NAMALWA (cell line): ENCODE measurements around the gene HPS4.
"Not testable (repeated sequence)": the region's sequence is repeated elsewhere in the genome, so short reads cannot be mapped to it uniquely, and the experiment has no call there.

Source experiments
- DNase-seq: peaks from one replicate; pipeline ENCODE4 v3.0.0-alpha.2; 2015; ENCODE audit warnings: low spot score

Gene HPS4

DNA sequence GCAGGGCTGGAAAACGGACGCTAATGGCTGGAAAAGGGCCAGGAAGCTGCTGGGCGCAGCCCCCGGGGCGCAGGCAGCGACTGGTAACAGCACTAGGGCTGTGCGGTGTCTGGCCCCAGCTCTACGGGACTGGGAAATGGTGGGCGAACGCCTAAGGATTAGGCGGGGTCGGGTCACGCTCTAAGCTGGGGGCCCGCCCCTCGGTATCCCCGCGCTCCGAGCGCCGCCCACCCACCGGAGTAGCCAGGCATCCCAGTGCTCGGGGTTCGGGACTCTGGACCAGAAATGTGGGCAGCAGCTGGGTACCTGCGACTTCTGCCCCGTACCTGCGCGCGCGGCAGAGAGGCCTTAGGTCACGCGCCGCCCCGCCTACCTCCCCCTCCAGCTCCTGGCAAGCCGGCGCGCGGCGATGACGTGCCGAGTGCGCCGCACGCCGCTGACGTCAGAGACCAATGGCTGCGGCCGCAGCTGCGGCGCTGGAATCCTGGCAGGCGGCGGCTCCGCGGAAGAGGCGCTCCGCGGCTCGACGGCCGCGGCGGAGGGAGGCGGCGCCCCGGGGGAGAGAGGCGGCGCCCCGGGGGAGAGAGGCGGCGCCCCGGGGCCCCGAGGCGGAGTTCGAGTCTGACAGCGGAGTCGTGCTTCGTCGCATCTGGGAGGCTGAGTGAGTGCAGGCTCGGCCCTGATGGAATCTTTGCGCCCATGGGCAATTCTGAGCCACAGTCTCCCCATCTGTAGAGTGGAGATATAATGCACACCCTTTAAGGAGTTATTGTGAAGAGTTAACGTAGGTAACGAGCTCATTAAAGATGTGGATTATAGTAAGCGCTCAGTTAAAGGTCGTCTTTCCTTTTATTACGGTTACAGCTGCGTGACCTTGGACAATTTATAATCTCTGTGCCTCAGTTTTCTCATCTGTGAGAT, at the start of gene HPS4, which contains the start of gene SRRD:
Gene HPS4 (minus strand): TSS at position 345 of the 921 bp plus-strand sequence. CDS start 2,021 bp downstream, outside the sequence.
Gene SRRD (plus strand): TSS at position 439 of the 921 bp plus-strand sequence. CDS start 14 bp downstream, at position 453.
- peak; percentile 93 for DNase-seq

- DNase-seq: no peak
These were observed 45.8 kb upstream of the HPS4 start for GRCh38 chr22:26529345-26529744.

- not testable (repeated sequence) for DNase-seq
These were observed 44.9 kb upstream of the HPS4 start for GRCh38 chr22:26528518-26528917.

DNA sequence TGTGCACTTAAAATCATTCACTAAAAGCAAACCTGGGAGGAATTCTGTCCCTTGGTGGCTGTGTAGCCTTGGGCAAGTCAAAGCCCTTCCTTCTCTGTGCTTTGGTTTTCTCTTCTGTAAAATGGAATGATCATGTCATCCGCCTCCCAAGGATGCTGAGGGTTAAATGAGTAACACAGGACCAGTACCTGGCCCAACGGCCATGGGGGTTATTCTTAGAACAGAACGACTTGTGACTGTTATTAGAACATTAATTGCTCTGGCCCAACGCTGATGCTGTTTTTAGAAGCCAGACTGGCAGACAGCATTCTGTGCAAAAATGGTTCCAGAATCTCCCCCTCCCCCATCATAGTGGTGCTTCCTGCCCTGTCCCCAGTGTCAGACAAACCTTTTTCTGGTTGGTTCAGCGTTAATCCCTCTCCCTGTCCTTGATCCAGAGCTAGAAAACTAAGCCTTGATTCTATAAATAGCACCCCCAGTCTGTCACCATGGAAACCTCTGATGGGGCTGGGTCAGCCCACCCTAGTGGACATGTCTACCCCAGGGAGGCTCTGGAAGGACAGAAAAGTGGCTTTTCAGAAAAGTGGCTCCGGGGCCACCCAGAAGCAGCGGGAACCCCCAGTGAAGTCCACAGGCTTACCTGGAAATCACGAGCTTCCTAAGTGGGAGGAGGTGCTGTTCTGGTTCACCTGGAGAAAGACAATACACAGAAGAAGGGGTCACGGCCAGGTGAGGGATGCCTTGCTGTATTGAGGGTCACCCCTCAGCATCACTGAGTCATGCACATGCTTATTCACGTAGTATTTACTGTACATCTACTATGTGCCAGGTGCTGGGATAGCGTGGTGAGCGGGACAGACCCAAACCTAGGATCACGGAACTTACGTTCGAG, 44.2 kb upstream of the HPS4 start:
- no peak for DNase-seq

DNA sequence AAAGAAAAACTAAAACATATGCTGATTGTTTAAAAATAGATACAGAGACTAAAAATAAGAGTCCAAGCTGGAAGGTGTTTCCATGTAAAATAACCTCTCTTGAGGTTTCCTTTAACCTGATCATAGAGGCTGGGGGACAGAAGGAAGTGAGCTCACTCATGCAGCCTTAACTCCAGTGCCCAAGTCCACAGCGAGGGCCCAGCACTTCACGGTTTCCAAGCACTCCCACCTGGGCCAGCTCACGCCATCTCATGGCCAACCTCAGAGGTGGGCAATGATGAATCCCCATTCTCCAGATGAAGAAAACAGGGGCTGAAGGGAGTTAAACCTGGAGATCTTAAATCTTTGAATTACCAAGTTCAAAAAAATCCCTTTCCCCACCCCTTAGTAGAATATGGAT, 43.6 kb upstream of the HPS4 start:
- no peak for DNase-seq

DNA sequence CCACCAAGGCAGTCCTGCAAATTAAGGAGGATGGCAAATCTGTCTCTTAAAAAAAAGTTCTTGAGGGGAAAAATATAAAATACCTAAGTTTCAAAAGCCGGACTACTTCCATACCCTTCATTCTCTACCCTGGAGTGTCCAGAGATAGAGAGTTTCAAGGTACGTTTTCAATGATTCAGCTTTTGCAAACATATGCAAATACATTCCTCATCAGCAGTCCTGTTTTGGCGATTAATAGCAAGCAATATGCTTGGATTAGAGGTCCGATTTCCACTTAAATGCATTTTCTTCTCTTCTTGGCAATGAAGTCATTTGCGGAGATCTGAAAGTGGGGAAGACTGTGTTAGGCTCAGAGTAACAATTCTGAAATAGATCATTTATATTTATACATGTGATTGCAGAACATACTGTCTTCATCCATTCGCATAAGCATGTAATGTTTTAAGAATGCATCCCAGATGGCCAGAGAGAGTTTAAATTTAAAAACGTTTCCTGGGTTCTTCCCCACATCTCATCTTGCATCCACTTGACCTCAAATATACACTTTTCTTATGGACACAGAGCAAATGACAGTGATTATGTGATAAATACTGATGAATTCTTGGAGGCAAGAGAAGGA, 42.5 kb upstream of the HPS4 start:
- DNase-seq: no peak

DNA sequence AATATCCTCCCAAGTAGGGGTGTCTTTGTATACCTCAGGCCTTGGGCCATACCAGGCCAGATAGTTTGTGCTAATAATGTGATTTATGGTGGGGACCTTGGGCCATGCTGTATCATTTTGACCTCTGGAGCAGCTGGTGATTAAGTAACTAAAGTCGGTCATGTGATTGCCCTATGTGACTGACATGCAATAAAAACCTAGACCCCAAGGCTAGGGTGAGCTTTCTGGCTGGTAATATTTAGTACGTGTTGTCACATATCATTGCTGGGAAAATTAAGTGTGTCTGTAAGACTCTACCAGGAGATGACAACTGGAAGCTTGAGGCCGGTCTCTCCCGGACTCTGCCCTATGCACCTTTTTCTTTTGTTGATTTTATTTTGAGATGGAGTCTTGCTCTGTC, 41.3 kb upstream of the HPS4 start:
- DNase-seq: no peak

GRCh38 chr22:26522592-26522991, 39.0 kb upstream of the HPS4 start:
- DNase-seq: no peak

DNA sequence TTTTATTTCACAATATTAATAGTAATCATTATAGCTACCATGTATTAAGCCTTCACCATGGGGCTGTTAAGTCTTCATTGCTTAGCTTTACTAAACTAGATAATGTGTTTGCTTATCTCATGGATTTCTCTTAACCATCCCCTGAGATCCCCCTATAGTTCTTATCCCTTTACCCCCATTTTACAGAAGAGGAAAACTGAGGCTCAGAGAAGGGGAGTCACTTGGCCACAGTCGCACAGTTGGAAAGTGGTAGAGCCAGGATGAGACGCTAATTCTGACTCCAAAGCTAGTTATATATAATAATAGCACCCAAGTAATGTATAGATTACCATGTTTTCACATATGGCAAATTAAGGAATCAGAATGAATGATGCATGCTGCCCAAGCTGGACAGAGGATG, 38.4 kb upstream of the HPS4 start:
- DNase-seq: no peak

DNA sequence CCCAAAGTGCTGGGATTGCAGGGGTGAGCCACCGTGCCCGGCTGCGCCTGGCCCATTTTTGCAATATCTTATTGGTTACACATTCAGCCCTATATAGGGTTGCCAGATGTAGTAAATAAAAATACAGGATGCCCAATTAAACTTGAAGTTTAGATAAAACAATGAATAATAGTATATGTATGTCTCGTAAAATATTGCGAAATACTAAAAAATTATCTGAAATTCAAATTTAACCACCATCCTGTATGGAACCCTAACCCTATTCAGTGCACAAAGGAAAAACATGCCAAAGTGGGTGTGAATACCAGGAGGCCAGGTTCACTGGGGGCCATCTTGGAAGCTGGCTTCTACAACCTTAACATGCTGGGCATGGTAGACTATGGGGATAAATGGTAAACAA, 33.8 kb upstream of the HPS4 start:
- DNase-seq: no peak

DNA sequence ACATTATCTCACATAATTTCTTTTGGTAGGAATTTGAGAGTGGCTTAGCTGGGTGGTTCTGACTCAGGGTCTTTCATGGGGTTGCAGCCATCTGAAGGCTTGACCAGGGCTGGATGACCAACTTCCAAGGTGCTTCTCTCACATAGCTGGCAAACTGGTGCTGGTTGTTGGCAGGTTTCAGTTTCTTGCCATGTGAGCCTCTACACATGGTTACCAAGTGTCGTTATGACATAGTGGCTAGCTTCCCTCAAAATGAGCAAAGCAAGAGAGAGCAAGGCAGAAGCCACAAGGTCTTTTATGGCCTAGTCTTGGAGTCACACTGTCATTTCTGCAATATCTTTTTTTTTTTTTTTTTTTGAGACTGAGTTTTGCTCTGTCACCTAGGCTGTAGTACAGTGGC, 32.9 kb upstream of the HPS4 start:
- DNase-seq: peak; percentile 25

DNA sequence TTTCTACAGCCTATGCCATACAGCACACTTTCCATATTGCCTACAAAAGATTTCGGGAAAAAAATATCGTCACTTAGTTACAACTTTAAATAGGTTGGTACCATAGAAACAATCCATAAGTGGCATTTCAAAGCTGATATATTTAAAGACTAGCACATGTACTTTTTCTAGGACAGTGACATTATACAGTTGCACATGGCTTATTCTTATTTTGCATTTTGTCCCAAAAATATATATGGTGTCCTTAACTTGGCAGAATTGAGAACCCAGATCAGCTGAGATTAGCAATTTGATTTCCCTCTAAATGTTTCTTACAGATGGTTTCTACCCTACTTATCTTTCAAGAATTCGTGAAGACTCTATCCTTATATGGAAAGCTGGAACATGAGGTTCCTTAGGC, 32.3 kb upstream of the HPS4 start:
- no peak for DNase-seq

DNA sequence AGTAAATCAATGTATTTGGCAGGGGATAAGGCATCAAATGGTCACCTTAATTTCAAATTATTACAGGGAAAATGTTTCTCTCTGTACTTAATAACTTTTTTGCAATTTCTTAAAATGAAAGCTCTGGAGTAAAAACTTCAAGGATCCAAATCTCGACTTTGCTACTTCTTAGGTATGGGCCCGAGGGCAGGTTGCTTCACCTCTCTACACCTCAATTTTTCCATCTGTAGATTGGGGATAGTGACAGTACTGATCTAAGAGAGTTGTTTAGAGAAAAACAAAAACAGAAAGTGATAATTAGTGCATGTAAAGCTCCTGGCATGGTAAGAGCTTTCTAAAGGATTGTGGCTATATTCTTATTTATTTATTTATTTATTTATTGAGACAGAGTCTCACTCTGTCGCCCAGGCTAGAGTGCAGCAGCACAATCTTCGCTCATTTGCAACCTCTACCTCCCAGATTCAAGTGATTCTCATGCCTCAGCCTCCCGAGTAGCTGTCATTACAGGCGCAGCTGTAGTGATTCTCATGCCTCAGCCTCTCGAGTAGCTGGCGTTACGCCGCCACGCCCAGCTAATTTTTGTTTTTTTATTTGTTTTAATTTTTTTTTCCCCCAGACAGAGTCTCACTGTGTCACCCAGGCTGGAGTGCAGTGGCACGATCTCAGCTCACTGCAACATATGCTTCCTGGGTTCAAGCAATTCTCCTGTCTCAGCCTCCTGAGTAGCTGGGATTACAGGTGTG, 31.0 kb upstream of the HPS4 start:
- DNase-seq: no peak

- no peak for DNase-seq
These were observed 30.3 kb upstream of the HPS4 start for GRCh38 chr22:26513838-26514237.

DNA sequence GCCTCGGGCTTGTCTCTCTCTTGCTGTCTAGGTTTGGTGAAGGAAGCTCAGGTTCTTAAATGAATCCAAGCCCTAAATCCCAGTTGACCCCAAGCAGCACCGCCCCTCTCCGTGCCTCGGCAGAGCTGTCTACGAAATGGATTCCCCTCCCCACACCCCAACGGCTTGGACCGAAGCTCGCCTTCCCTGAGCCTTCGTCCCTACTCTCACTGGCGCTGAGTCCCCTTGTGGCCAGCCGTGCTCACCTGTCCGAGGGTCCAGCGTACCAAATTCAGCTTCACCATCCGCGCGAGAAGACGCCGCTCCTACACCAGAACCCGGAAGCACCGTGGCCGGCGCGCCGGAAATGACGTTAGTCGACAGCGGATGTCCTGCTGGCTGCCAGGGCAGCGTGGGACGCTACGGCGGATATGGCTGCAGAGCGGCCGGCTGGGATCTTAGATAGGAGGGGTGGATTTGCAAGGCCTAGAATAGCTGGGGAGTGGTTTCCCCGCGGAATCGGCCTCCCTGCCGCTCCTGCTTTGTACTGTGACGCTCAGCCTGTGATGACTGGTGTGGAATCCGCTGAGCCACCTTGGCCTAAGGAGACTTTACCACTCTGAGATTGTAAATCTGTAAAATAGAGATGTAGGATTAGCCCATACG, 28.7 kb upstream of the HPS4 start, which contains the start of gene TFIP11:
Gene TFIP11 (minus strand): TSS at position 325 of the 645 bp plus-strand sequence. CDS start 2,201 bp downstream, outside the sequence.
- DNase-seq: peak; percentile 93

DNA sequence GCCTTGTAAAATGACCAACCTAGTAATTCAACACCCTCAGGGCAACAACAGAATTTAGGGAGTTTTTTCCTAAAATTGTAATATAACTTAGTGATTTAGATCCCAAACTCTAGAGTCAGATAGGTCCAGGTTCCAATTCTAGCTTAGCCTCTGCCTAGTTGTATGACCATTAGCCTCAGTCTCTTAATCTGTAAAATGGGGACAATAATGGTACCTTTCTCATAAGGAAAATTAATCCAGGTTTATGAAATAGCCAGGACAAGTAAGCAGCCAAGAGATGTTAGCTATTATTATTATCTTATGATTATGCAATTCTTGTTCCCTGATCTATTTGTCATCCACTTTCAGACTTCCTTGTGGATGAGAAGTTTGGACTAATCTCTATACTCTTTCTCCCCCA, 24.6 kb upstream of the HPS4 start:
- DNase-seq: no peak

GRCh38 chr22:26503758-26504157, 20.2 kb upstream of the HPS4 start:
- DNase-seq: no peak

DNA sequence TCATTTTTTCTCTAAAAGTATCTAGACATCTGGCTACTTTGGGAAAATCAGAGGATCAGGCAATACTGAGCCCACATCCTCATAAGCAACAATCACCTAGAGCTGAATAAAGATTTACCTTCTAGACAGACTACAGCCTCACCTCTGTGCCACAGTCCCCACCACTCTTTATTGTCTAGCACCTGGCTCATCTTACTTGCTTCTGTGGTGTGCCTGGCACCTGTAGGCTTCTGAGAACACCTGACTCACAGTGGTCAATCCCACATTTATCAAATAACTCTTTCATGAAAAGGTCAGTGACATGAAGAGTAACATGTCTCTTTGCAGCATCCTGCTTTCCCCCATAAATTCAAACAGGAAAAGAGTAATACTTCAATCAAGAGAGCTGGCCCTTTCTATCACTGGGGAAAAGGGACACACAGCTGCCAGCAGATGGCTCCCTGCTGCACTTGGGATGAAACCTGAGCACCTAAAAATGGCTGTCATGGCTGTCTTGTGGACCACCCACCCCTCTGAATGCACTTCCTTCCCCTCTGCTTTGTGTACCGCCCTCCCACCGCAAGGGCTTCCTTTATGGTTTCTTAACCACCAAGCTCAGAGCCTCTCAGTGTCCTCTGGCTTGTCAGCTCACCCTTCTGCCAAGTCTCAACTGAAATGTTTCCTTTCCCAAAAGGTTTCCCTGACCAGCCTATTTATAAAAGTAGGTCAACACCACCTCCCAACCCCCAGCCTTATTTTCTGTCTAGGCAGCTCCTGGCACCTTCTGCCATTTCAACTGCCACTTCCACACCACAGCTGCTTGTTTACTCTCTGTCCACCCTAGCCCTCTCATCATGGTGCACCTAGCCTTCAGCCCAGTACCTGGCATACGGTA, 19.3 kb upstream of the HPS4 start:
- peak; percentile 90 for DNase-seq

DNA sequence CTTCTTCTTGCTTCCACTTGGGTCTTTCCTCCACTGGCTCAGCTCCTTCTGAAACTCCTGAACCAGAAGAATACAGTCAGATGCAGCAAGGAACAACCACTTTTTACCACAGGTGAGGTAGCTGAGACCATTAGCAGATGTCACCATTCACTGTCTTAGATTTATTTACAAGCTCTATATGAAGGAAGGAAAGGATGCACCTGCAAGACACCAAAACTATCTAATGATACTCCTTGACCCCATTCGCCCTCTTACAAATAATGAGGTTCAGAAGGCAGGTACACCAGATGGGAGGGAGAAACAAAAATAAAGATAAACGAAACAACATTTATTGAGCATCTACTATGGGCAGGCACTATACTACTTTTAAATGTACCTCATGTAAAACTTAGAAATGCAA, 18.4 kb upstream of the HPS4 start:
- DNase-seq: peak; percentile 62

DNA sequence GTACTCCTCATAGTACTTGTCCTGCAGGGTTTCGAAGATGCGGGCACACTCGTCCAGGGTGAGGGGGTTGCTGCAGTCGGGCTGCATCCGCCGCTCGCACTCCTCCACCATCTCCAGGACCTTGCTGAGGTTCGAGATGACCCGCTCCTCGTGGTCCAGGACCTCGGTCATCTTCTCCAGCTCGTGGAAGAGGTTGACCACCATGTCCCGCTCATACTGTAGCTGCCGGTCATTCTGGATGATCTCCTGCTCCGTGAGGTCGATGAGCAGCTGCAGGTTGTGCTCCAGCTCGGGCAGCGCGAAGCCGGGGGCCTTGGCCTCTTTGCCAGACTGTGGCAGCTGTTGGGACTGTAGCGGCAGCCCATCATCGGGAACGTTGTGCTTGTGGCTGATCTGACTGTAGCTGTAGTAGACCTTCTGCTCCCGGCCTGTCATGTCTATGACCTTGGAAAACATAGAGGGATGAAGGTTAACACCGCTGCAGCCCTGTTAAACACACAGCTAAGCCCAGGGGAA, 15.7 kb upstream of the HPS4 start:
- DNase-seq: no peak
